ENCODE results near the gene CCKAR.

DNA sequence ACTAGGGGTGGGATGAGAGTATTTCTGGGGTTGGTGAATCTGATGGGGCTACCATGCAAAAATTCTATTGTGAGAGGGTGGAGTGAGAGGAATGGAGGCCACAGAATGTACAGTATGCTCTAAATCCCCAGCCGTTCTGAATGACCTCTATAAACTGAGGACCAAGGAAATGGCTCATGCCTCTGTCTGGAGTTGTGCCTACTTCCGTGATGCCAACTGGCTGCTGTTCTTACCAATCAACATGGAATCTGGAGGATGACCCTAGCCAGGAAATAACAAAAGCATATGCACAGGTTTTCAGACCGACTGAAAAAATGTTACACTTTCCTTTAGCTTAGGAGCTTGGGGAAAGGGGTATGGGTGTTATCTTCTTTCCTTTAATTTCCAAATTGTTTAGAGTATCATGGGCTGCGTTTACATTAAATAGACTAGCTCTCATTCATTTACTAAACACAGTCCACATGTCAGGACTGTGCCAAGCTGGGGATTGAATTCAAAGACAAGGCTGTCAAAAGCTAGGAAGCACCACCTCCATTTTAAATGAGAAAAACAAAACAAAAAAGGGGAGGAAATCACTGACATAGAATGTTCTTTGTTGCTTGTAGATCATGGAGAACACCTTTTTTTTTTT lies 20.2 kb upstream of the CCKAR start:
- TF ChIP-seq, protein P1, sequence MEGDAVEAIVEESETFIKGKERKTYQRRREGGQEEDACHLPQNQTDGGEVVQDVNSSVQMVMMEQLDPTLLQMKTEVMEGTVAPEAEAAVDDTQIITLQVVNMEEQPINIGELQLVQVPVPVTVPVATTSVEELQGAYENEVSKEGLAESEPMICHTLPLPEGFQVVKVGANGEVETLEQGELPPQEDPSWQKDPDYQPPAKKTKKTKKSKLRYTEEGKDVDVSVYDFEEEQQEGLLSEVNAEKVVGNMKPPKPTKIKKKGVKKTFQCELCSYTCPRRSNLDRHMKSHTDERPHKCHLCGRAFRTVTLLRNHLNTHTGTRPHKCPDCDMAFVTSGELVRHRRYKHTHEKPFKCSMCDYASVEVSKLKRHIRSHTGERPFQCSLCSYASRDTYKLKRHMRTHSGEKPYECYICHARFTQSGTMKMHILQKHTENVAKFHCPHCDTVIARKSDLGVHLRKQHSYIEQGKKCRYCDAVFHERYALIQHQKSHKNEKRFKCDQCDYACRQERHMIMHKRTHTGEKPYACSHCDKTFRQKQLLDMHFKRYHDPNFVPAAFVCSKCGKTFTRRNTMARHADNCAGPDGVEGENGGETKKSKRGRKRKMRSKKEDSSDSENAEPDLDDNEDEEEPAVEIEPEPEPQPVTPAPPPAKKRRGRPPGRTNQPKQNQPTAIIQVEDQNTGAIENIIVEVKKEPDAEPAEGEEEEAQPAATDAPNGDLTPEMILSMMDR (IDR thresholded peaks at IDR 0.05), result no peak
- no peak for TF ChIP-seq EP300 (IDR thresholded peaks at IDR 0.05)
- no peak for TF ChIP-seq POLR2A (IDR thresholded peaks at IDR 0.05)
